Breast epithelium (tissue), 3 donors: Measurements from ENCODE around the gene FLNB.

Experiments used
- POLR2A ChIP-seq: fragments of 450-650 bp; IDR thresholded peaks from one replicate; pipeline ENCODE4 v1.6.1; 2016; ENCODE audit warnings: antibody characterized with exemption, mild to moderate bottlenecking, moderate library complexity
- TF ChIP-seq, protein P1 (sequence below), 3 donors: fragments of 450-650 bp; IDR thresholded peaks; one replicate each; pipeline ENCODE4 v1.5.1; 2016 to 2017; ENCODE audit warnings: antibody characterized with exemption in 3 of 3, mild to moderate bottlenecking in 3 of 3, moderate library complexity in 3 of 3

DNA sequence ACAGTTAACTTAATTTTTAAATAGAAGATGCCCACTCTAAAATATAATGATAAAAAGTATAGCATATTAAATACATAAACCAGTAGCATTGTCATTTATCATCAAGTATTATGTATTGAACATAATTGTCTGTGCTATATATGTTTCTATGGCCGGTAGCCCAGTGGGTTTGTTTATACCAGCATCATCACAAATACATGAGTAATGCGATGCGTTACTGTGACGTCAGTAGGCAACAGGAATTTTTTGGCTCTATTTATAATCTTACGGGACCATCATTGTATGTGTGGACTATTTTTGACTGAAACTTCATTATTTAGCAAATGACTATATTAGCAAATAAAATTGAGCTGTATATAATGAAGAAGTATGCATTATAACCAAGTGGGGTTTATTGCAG lies 82.1 kb downstream of the FLNB start:
- TF ChIP-seq POLR2A = no peak
- TF ChIP-seq, protein P1, sequence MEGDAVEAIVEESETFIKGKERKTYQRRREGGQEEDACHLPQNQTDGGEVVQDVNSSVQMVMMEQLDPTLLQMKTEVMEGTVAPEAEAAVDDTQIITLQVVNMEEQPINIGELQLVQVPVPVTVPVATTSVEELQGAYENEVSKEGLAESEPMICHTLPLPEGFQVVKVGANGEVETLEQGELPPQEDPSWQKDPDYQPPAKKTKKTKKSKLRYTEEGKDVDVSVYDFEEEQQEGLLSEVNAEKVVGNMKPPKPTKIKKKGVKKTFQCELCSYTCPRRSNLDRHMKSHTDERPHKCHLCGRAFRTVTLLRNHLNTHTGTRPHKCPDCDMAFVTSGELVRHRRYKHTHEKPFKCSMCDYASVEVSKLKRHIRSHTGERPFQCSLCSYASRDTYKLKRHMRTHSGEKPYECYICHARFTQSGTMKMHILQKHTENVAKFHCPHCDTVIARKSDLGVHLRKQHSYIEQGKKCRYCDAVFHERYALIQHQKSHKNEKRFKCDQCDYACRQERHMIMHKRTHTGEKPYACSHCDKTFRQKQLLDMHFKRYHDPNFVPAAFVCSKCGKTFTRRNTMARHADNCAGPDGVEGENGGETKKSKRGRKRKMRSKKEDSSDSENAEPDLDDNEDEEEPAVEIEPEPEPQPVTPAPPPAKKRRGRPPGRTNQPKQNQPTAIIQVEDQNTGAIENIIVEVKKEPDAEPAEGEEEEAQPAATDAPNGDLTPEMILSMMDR (IDR thresholded peaks at IDR 0.05) = no peak
